Vagina (tissue), 2 donors: ENCODE data around the gene INPP5F. TPM values are rescaled to one million over a fixed set of nuclear protein-coding genes. Genes with fewer than 3 reads are reported as not detected.

ENCODE experiments used
- DNase-seq, 2 donors: peaks; one replicate each; pipeline ENCODE4 v3.0.0-alpha.2; 2017; ENCODE audit errors: extremely low spot score in 2 of 2
- H3K27ac ChIP-seq: fragments of 200-600 bp; sonication (generic); one replicate; pipeline ENCODE4 v1.5.1; 2019
- H3K27me3 ChIP-seq: fragments of 200-600 bp; sonication (generic); one replicate; pipeline ENCODE4 v1.5.1; 2019
- H3K36me3 ChIP-seq, 2 donors: fragments of 200-600 bp; sonication (generic); one replicate each; pipeline ENCODE4 v1.5.1; 2017 to 2019
- H3K4me1 ChIP-seq: fragments of 200-600 bp; sonication (generic); one replicate; pipeline ENCODE4 v1.5.1; 2019
- H3K4me3 ChIP-seq, 2 donors: fragments of 200-600 bp; sonication (generic); 1 replicate in 1 of 2; 2 replicates in 1 of 2; pipeline ENCODE4 v1.5.1; 2016 to 2019
- H3K9me3 ChIP-seq: fragments of 200-600 bp; sonication (generic); one replicate; pipeline ENCODE4 v1.5.1; 2019
- CTCF ChIP-seq, 3 experiments: fragments of 450-650 bp in 2 of 3; fragments of 200-600 bp in 1 of 3; sonication (generic) in 1 of 3; IDR thresholded peaks; one replicate each; pipeline ENCODE4 v1.5.1; 2017 to 2019; ENCODE audit warnings: antibody characterized with exemption in 3 of 3, mild to moderate bottlenecking in 2 of 3, moderate library complexity in 2 of 3
- POLR2A ChIP-seq, 2 donors: fragments of 450-650 bp; IDR thresholded peaks; one replicate each; pipeline ENCODE4 v1.6.1; 2017; ENCODE audit warnings: antibody characterized with exemption in 2 of 2, mild to moderate bottlenecking in 2 of 2, moderate library complexity in 2 of 2
- POLR2AphosphoS5 ChIP-seq, 2 donors: sonication (generic); formaldehyde crosslinking; IDR thresholded peaks; one replicate each; pipeline ENCODE4 v1.9.0; 2017; ENCODE audit warnings: antibody characterized with exemption in 2 of 2, mild to moderate bottlenecking in 2 of 2, low read depth in 1 of 2; ENCODE audit not compliant: insufficient read depth in 1 of 2
- intact Hi-C: fragments of 100-400 bp; cut with DNase I; formaldehyde crosslinking; loops from one replicate; pipeline ENCODE4 v1.15.1; 2023
- total RNA-seq: library from RNA; depleted of rRNA; stranded (reverse); fragments of >200 nt; gene quantifications from one replicate; pipeline ENCODE4 v1.2.3, GENCODE V29; 2016

Gene INPP5F
- total RNA-seq, 1 donor from 2014 or later: 18.4 TPM

- H3K4me1 ChIP-seq: peaks cover 64% of the 10 kb centered on the region
- TF ChIP-seq POLR2A (IDR thresholded peaks at IDR 0.05) (no peak), CTCF (IDR thresholded peaks at IDR 0.05) (no peak), POLR2AphosphoS5 (IDR thresholded peaks at IDR 0.05; ENCODE audit: insufficient read depth in 1 of 2, low read depth in 1 of 2) (no peak)
- H3K27ac ChIP-seq: peak overlapping the region; percentile 68
- no peaks in the 10 kb centered on the region for H3K9me3 ChIP-seq
- H3K36me3 ChIP-seq: peaks cover 0 to 20% of the 10 kb centered on the region in 2 donors
- no peaks in the 10 kb centered on the region for H3K27me3 ChIP-seq
- no peak overlapping the region for H3K4me3 ChIP-seq
- intact Hi-C loops: no loop called here
- no peak for DNase-seq
These were observed 45.8 kb upstream of the INPP5F start for GRCh38 chr10:119680050-119680449.

- H3K4me3 ChIP-seq: no peak overlapping the region
- TF ChIP-seq POLR2A (IDR thresholded peaks at IDR 0.05): no peak
- TF ChIP-seq POLR2AphosphoS5 (IDR thresholded peaks at IDR 0.05; ENCODE audit: insufficient read depth in 1 of 2, low read depth in 1 of 2): peak; percentile 9 to 71
- no peaks in the 10 kb centered on the region for H3K9me3 ChIP-seq
- H3K27ac ChIP-seq: peak overlapping the region; percentile 68
- peaks cover 64% of the 10 kb centered on the region for H3K4me1 ChIP-seq
- no peak for DNase-seq
- H3K36me3 ChIP-seq: peaks cover 0 to 20% of the 10 kb centered on the region in 2 donors
- H3K27me3 ChIP-seq: no peaks in the 10 kb centered on the region
- intact Hi-C loops: no loop called here
These were observed 45.2 kb upstream of the INPP5F start for GRCh38 chr10:119680650-119681081.

GRCh38 chr10:119686465-119687191 is 39.2 kb upstream of the INPP5F start:
- H3K27me3 ChIP-seq: no peaks in the 10 kb centered on the region
- TF ChIP-seq POLR2A (IDR thresholded peaks at IDR 0.05): no peak
- TF ChIP-seq POLR2AphosphoS5 (IDR thresholded peaks at IDR 0.05; ENCODE audit: insufficient read depth in 1 of 2, low read depth in 1 of 2): peak; percentile 48 to 85
- TF ChIP-seq CTCF (IDR thresholded peaks at IDR 0.05): peak; percentile 86 to 92 (median 90)
- H3K27ac ChIP-seq: peak overlapping the region; percentile 83
- H3K9me3 ChIP-seq: no peaks in the 10 kb centered on the region
- intact Hi-C loops: no loop called here
- DNase-seq: no peak
- no peaks in the 10 kb centered on the region for H3K36me3 ChIP-seq
- H3K4me3 ChIP-seq: peak overlapping the region; percentile 22 to 35
- H3K4me1 ChIP-seq: peaks cover 34% of the 10 kb centered on the region

GRCh38 chr10:119687192-119688032 is 38.4 kb upstream of the INPP5F start:
- peaks cover 26% of the 10 kb centered on the region for H3K4me1 ChIP-seq
- H3K4me3 ChIP-seq: peak overlapping the region; percentile 22 to 35
- TF ChIP-seq POLR2A (IDR thresholded peaks at IDR 0.05) (no peak), CTCF (IDR thresholded peaks at IDR 0.05) (no peak), POLR2AphosphoS5 (IDR thresholded peaks at IDR 0.05; ENCODE audit: insufficient read depth in 1 of 2, low read depth in 1 of 2) (no peak)
- DNase-seq: no peak
- H3K36me3 ChIP-seq: no peaks in the 10 kb centered on the region
- intact Hi-C loops: no loop called here
- peak overlapping the region; percentile 83 for H3K27ac ChIP-seq
- no peaks in the 10 kb centered on the region for H3K27me3 ChIP-seq
- H3K9me3 ChIP-seq: no peaks in the 10 kb centered on the region

DNA sequence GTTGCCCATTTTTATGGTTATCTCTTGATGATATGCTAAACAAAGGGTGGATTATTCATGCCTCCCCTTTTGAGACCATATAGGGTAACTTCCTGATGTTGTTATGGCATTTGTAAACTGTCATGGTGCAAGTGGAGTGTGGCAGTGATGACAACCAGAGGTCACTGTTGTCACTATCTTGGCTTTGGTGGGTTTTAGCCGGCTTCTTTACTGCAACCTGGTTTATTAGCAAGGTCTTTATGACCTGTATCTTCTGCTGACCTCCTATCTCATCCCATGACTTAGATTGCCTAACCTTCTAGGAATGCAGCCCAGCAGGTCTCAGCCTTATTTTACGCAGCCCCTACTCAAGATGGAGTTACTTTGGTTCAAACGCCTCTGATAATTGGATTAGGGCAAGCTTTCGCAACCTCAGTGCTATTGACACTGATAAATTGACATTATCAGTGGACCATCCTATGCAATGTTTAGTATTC is 37.8 kb upstream of the INPP5F start:
- Histone ChIP-seq H3K9me3 (no peaks in the 10 kb centered on the region), H3K36me3 (no peaks in the 10 kb centered on the region), H3K27ac (peak overlapping the region; percentile 83), H3K27me3 (no peaks in the 10 kb centered on the region), H3K4me3 (no peak overlapping the region), H3K4me1 (peaks cover 19% of the 10 kb centered on the region)
- intact Hi-C loops: no loop called here
- TF ChIP-seq CTCF (IDR thresholded peaks at IDR 0.05) (no peak), POLR2A (IDR thresholded peaks at IDR 0.05) (no peak), POLR2AphosphoS5 (IDR thresholded peaks at IDR 0.05; ENCODE audit: insufficient read depth in 1 of 2, low read depth in 1 of 2) (no peak)
- DNase-seq: no peak
